GM12872 (cell line): ENCODE results near the gene RAB28.

ENCODE experiments used
- TF ChIP-seq, protein P1 (sequence below): IDR thresholded peaks from 3 replicates; pipeline ENCODE4 v1.5.1; 2011; ENCODE audit warnings: low read depth, mild to moderate bottlenecking, low read length, moderate library complexity; ENCODE audit not compliant: insufficient read depth

RAB28 gene

DNA sequence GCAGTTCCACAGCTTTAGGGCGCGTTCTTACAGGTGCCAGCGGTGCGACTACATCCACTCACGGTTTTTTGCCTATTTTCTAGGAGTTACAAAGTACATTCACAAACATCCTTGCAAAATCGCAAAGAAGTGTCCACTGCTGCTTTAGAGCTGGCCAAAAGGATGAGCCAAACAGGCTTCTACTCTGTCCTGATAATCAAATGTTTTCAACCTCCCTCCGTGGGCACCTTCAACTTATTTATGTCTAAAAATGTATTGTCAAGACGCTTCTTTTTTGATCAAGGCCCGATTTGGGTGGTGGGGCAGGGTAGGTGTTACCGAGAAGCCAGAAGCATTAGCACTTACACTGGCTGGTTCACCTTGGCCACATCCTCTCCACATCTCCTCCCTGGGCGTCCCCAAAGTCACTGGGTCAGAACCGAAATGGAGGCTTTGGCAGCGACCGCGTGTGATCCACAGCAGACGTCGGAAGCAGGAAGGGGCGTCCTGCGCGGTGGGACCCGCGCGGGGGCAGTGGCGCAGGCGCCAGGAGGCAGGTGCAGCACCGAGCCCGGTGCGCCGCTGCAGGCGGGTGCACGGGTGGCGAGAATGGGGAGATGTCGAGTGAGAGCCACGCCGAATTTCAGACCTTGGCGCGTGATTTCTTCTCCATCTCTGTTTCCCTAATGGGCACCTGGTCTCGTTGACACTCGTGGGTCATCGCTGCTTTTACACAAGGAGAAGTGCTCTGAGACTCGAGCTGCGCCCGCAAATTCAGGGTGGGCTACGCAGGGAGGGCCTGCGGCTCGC, 43.2 kb upstream of the RAB28 start:
- TF ChIP-seq, protein P1, sequence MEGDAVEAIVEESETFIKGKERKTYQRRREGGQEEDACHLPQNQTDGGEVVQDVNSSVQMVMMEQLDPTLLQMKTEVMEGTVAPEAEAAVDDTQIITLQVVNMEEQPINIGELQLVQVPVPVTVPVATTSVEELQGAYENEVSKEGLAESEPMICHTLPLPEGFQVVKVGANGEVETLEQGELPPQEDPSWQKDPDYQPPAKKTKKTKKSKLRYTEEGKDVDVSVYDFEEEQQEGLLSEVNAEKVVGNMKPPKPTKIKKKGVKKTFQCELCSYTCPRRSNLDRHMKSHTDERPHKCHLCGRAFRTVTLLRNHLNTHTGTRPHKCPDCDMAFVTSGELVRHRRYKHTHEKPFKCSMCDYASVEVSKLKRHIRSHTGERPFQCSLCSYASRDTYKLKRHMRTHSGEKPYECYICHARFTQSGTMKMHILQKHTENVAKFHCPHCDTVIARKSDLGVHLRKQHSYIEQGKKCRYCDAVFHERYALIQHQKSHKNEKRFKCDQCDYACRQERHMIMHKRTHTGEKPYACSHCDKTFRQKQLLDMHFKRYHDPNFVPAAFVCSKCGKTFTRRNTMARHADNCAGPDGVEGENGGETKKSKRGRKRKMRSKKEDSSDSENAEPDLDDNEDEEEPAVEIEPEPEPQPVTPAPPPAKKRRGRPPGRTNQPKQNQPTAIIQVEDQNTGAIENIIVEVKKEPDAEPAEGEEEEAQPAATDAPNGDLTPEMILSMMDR = no peak

DNA sequence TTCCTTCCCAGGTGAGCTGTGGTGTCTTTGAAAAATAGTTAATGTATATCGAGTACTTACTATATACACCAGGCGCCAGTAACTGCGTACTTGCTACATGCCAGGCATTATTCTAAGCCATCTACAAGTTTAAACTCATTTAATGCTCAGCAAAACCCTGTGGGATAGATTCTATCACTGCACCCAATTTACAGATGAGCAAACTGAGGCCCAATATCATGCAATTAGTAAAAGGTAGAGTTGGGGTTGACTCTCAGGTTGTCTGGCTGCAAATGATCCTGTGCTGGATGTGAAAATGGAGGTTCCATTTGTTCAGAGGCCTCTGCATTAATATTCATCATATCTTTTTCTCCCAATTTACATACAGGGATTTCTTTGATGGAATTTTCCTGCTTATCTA, 42.5 kb upstream of the RAB28 start:
- TF ChIP-seq, protein P1 = no peak

DNA sequence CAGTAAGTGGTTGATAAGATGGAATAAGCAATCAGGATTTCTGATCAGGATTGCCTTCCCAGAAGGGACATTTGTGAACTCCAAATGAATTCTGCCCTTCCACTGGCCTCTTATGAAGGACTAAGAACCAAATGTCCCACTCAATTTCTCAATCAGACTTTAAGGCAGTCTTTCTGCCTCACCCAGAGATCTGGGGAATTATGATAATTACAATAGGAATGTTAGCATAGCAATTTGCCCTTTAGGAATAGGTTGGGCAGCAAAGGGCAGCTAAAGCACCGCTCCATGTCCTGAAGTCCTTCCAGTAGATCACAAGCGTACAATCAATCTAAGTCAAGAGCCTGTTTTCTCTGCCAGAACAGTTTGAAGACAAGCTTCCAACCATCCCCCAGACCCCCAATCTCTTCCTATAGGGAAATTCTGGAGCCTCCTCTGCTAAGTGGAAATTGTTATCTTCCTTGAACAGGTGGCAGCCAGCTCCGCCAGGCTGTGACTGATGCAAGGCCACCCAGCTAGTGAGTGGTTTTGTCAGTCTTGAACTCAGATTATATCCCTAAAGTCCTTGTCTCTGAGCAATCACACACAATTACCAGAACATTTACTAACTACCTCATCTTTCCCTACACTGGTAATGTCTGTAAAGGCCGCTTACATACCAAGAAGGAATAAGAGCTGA, 41.6 kb upstream of the RAB28 start:
- TF ChIP-seq, protein P1 = no peak

DNA sequence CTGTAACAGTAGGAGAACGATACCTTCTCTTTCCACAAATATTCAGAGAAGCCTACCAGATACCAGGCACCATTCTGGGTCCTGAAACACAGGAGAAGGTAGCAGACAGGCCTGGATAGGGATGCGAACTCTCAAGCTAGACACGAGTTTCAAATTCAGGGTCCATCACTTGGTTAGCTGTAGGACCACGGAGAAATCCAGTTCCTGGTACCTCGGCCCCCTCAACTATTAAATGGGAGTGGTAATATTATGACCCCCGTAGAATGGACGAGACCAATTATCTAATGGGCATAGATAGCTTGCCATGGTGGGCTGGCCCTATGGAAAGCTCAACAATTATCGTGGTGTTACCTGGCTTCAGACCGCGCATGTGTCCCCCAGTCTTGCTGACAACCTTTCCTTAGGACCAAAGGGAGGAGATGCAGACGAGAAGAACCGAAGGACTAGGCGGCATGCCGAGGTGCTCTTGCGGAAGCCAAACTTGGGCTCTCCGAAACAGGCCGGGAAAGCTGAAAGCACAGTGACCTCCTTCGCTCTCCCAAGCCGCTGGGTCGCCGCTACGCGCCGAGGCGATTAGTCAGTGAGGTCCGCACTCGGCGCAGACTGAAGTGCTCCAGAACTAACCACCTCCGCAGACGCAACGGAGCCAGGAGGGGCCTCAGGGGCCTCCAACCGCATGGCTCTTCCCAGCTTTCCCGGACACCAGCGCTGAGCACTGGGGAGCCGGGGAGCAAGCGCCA, 40.5 kb upstream of the RAB28 start:
- TF ChIP-seq, protein P1 = no peak

DNA sequence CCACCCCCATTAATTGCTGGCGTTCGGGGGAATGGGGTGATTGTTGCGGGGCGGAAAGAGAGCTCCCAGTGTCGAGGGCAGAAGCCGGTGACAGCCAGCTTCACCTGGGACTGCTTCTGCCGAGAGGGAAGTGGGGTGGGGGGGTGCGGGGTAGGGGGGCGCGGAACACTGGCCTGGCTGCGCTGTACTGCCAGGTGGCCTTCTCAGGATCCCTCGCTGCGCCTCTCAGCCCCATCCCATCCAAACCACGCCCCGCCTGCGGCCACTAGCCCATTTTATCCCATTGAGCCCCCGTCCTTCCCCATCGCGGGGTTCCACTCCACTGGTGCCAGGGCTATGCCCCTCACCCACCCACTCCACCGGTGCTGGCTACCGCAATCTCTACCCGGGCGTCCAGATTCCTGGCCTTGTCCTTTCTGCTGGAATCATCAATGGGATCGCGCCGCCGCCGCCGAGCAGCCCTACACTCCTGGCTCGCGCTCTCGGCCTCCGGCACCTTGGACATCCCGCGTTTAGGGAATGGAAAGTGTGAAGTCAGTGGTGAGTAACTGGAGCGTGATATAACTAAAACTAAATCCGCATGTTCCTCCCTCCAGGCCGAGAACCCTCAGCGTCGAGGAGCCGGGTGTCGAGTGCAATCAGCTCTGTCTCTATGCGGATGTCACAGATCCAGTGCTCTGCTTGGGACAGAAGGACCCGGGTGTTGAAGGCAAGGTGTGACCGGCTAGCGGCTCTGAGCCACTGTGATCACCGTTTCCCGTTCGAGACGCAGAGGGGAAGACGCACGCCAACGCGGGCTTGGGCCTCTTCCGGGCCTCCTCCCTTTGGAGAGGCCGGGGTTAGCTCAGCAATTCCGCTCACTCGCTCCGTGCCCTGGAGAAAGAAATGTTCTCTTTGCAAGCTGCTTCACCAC, 39.7 kb upstream of the RAB28 start:
- TF ChIP-seq, protein P1 = no peak

DNA sequence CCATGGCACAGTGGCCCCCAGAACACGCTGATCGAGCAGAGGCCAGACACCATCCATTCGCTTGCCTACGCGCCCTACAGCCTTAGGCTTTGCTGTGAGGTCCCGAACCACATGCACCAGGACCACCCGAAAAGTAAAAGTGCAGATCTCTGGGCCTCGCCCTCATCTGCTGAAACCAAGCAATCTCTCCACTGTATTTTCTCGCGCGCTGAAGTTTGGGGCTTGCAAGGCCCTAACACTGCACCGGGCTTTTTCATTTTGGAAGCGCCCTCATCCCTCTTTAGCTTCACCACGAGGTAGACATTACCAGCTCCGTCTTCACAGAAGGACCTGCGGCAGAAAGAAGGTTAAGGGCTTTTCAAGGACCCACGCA, 39.0 kb upstream of the RAB28 start:
- TF ChIP-seq, protein P1 = no peak
